H9 (cell line): Measurements from ENCODE around the gene TCF15. TPM values are rescaled to one million over a fixed set of nuclear protein-coding genes. Genes with fewer than 3 reads are reported as not detected.

Experiments used
- DNase-seq: peaks from one replicate; pipeline ENCODE4 v3.0.0-alpha.2; 2017
- H2AFZ ChIP-seq: one replicate; pipeline ENCODE4 v1.6.1; 2013; ENCODE audit warnings: mild to moderate bottlenecking, low read length, control low read depth, moderate library complexity
- H2AK5ac ChIP-seq: 2 replicates; pipeline ENCODE4 v1.6.1; 2013; ENCODE audit warnings: low read length, control low read depth, mixed read lengths; ENCODE audit not compliant: insufficient read length
- H2BK120ac ChIP-seq: one replicate; pipeline ENCODE4 v1.6.1; 2013; ENCODE audit warnings: low read depth, mild to moderate bottlenecking, low read length, control low read depth, inconsistent platforms; ENCODE audit not compliant: poor library complexity, severe bottlenecking
- H2BK12ac ChIP-seq: 2 replicates; pipeline ENCODE4 v1.6.1; 2013; ENCODE audit warnings: low read length, control low read depth, mixed read lengths, low read depth; ENCODE audit not compliant: insufficient read length
- H2BK15ac ChIP-seq: 2 replicates; pipeline ENCODE4 v1.6.1; 2013; ENCODE audit warnings: low read depth, low read length, control low read depth
- H2BK20ac ChIP-seq: one replicate; pipeline ENCODE4 v1.6.1; 2013; ENCODE audit warnings: low read depth, mild to moderate bottlenecking, low read length, control low read depth, inconsistent platforms; ENCODE audit not compliant: poor library complexity, severe bottlenecking
- H2BK5ac ChIP-seq: 2 replicates; pipeline ENCODE4 v1.6.1; 2013; ENCODE audit warnings: low read length, control low read depth, mixed read lengths; ENCODE audit not compliant: insufficient read length
- H3K14ac ChIP-seq: 2 replicates; pipeline ENCODE4 v1.6.1; 2013; ENCODE audit warnings: low read length, control low read depth; ENCODE audit not compliant: insufficient read depth
- H3K18ac ChIP-seq: 2 replicates; pipeline ENCODE4 v1.6.1; 2013; ENCODE audit warnings: low read depth, mild to moderate bottlenecking, mixed read lengths, low read length, control low read depth; ENCODE audit not compliant: insufficient read length
- H3K23ac ChIP-seq: 2 replicates; pipeline ENCODE4 v1.6.1; 2013; ENCODE audit warnings: low read length, control low read depth, mixed read lengths, low read depth; ENCODE audit not compliant: insufficient read length
- H3K23me2 ChIP-seq: 2 replicates; pipeline ENCODE4 v1.6.1; 2013; ENCODE audit warnings: low read depth, mild to moderate bottlenecking, mixed read lengths, low read length, control low read depth; ENCODE audit not compliant: insufficient read length, poor library complexity, severe bottlenecking
- H3K27ac ChIP-seq: 2 replicates; pipeline ENCODE4 v1.5.1; 2013; ENCODE audit warnings: low read length, control low read depth, mixed read lengths, low read depth; ENCODE audit not compliant: insufficient read length
- H3K27me3 ChIP-seq: 2 replicates; pipeline ENCODE4 v1.6.1; 2013; ENCODE audit warnings: low read length, control low read depth, inconsistent platforms; ENCODE audit not compliant: insufficient read depth
- H3K4ac ChIP-seq: 2 replicates; pipeline ENCODE4 v1.6.1; 2013; ENCODE audit warnings: low read depth, mild to moderate bottlenecking, control low read depth, inconsistent platforms, low read length, moderate library complexity
- H3K4me1 ChIP-seq: 2 replicates; pipeline ENCODE4 v1.6.1; 2013; ENCODE audit warnings: low read length, control low read depth, inconsistent platforms; ENCODE audit not compliant: insufficient read depth
- H3K4me2 ChIP-seq: 2 replicates; pipeline ENCODE4 v1.6.1; 2013; ENCODE audit warnings: low read length, control low read depth, mixed read lengths; ENCODE audit not compliant: insufficient read length, insufficient read depth
- H3K56ac ChIP-seq: 2 replicates; pipeline ENCODE4 v1.6.1; 2013; ENCODE audit warnings: low read depth, mild to moderate bottlenecking, mixed read lengths, low read length, control low read depth; ENCODE audit not compliant: insufficient read length
- H3K79me1 ChIP-seq: 2 replicates; pipeline ENCODE4 v1.6.1; 2013; ENCODE audit warnings: low read depth, mild to moderate bottlenecking, moderate library complexity, low read length, control low read depth, inconsistent platforms; ENCODE audit not compliant: insufficient read depth, poor library complexity, severe bottlenecking
- H3K79me2 ChIP-seq: 2 replicates; pipeline ENCODE4 v1.6.1; 2013; ENCODE audit warnings: low read length, control low read depth, inconsistent platforms; ENCODE audit not compliant: insufficient read depth
- H3K9ac ChIP-seq: 2 replicates; pipeline ENCODE4 v1.6.1; 2013; ENCODE audit warnings: low read length, control low read depth, mixed read lengths; ENCODE audit not compliant: insufficient read length; ENCODE audit errors: extremely low read depth
- H3K9me3 ChIP-seq: one replicate; pipeline ENCODE4 v1.6.1; 2013; ENCODE audit warnings: low read depth, low read length, inconsistent platforms; ENCODE audit not compliant: control insufficient read depth
- H3T11ph ChIP-seq: one replicate; pipeline ENCODE4 v1.6.1; 2013; ENCODE audit warnings: mild to moderate bottlenecking, low read length, control low read depth, inconsistent platforms
- H4K20me1 ChIP-seq: one replicate; pipeline ENCODE4 v1.6.1; 2013; ENCODE audit not compliant: control insufficient read depth, insufficient read length, insufficient read depth
- H4K5ac ChIP-seq: 2 replicates; pipeline ENCODE4 v1.6.1; 2013; ENCODE audit warnings: low read depth, mild to moderate bottlenecking, mixed read lengths, low read length, control low read depth; ENCODE audit not compliant: insufficient read length
- H4K8ac ChIP-seq: replicated peaks from 2 replicates; pipeline ENCODE4 v1.6.1; 2013; ENCODE audit warnings: low read length, control low read depth, mixed read lengths, low read depth; ENCODE audit not compliant: insufficient read length
- H4K91ac ChIP-seq: 2 replicates; pipeline ENCODE4 v1.6.1; 2013; ENCODE audit warnings: low read depth, mild to moderate bottlenecking, moderate library complexity, mixed read lengths, low read length, control low read depth; ENCODE audit not compliant: insufficient read length
- H3K27ac Mint-ChIP-seq, 3 experiments: 2 replicates in 2 of 3; 3 replicates in 1 of 3; pipeline ENCODE4 v1.8.0; 2020 to 2021; ENCODE audit warnings: mixed read lengths in 3 of 3, mild to moderate bottlenecking in 1 of 3, moderate library complexity in 1 of 3
- H3K27me3 Mint-ChIP-seq: 2 replicates; pipeline ENCODE4 v1.8.0; 2021; ENCODE audit warnings: low read depth, mild to moderate bottlenecking, moderate library complexity, mixed read lengths
- H3K36me3 Mint-ChIP-seq, 3 experiments: 2 replicates in 2 of 3; 3 replicates in 1 of 3; pipeline ENCODE4 v1.8.0; 2020 to 2021; ENCODE audit warnings: low read depth in 3 of 3, mixed read lengths in 3 of 3; ENCODE audit not compliant: insufficient read depth in 1 of 3
- H3K4me1 Mint-ChIP-seq, 2 experiments: 2 replicates each; pipeline ENCODE4 v1.8.0; 2020; ENCODE audit warnings: mixed read lengths in 2 of 2
- H3K4me3 Mint-ChIP-seq, 2 experiments: 2 replicates in 1 of 2; 3 replicates in 1 of 2; pipeline ENCODE4 v1.8.0; 2020 to 2021; ENCODE audit warnings: mild to moderate bottlenecking in 2 of 2, mixed read lengths in 2 of 2, moderate library complexity in 1 of 2
- H3K9me3 Mint-ChIP-seq, 2 experiments: 2 replicates in 1 of 2; 3 replicates in 1 of 2; pipeline ENCODE4 v1.8.0; 2020; ENCODE audit warnings: mild to moderate bottlenecking in 2 of 2, mixed read lengths in 2 of 2, moderate library complexity in 1 of 2
- WGBS: extraction: QIAGEN DNeasy Blood & Tissue Kit; methylation state at CpG from one replicate; pipeline ENCODE4 v1.1.7; 2013; ENCODE audit warnings: missing lambda C conversion rate, low lambda C conversion rate, mixed read lengths; ENCODE audit not compliant: insufficient read length; ENCODE audit errors: extremely low coverage; 5-methylcytosine and 5-hydroxymethylcytosine counted together
- total RNA-seq: library from RNA; stranded (reverse); gene quantifications from 2 replicates; pipeline ENCODE4 v1.2.1, GENCODE V29; 2021
- TF ChIP-seq, protein P1 (sequence below): fragments of 200-600 bp; sonication (generic); conservative IDR thresholded peaks from 3 replicates; pipeline ENCODE4 v1.8.0; 2021; ENCODE audit warnings: antibody characterized with exemption, mild to moderate bottlenecking

TCF15 gene
- total RNA-seq, 1 experiment from 2014 or later, result 2.0 TPM

DNA sequence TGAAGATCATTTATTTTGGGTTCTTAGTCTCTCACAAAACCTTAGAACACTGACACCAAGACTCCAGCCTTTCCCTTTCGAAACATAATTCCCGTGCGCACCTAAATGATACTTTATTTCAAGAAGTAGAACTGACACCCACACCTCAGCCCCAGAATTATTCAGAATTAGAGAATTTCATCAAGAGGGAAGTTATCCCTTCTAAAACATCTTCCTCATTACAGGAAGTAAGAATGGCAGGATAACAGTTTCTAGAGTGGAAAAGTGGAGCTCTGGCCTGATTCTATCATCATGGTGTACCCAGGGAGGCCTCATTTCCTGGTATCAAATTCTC is 44.3 kb upstream of the TCF15 start:
- Histone ChIP-seq H3K23me2 (peaks cover 4% of the 10 kb centered on the region), H3K4me2 (no peak overlapping the region), H2AK5ac (no peak overlapping the region), H3K27ac (no peak overlapping the region), H4K8ac (no peak overlapping the region), H3K14ac (no peak overlapping the region), H3K27me3 (no peaks in the 10 kb centered on the region), H3K18ac (no peak overlapping the region), H3K9me3 (no peaks in the 10 kb centered on the region), H3K4ac (no peak overlapping the region), H3K79me2 (no peaks in the 10 kb centered on the region; the same call in 1 of the 2 replicates), H3K23ac (no peak overlapping the region), H2BK5ac (no peak overlapping the region), H3K9ac (no peak overlapping the region), H2BK12ac (no peak overlapping the region), H4K91ac (no peak overlapping the region), H2BK20ac (no peak overlapping the region), H3K56ac (no peak overlapping the region), H4K5ac (no peak overlapping the region), H2AFZ (no peak overlapping the region), H2BK15ac (no peak overlapping the region), H3K79me1 (no peaks in the 10 kb centered on the region), H2BK120ac (no peak overlapping the region), H3T11ph (no peak overlapping the region), H4K20me1 (no peaks in the 10 kb centered on the region), H3K4me1 (peaks cover 22% of the 10 kb centered on the region; the same call in 1 of the 2 replicates)
- peaks cover 9% of the 10 kb centered on the region; the same call in 1 of the 2 replicates for H3K27me3 Mint-ChIP-seq
- H3K36me3 Mint-ChIP-seq, result peaks cover 8 to 16% (median 15%) of the 10 kb centered on the region in 3 experiments; a peak in 6 of 7 replicates
- no peaks in the 10 kb centered on the region for H3K9me3 Mint-ChIP-seq
- no peak for DNase-seq
- H3K27ac Mint-ChIP-seq, result peak overlapping the region in 1 of 3 experiments; percentile 17; a peak in 2 of 7 replicates
- peaks cover 60 to 61% of the 10 kb centered on the region in 2 experiments for H3K4me1 Mint-ChIP-seq
- WGBS, result no CpG with 5 or more reads among the region's 3 CpGs
- TF ChIP-seq, protein P1, sequence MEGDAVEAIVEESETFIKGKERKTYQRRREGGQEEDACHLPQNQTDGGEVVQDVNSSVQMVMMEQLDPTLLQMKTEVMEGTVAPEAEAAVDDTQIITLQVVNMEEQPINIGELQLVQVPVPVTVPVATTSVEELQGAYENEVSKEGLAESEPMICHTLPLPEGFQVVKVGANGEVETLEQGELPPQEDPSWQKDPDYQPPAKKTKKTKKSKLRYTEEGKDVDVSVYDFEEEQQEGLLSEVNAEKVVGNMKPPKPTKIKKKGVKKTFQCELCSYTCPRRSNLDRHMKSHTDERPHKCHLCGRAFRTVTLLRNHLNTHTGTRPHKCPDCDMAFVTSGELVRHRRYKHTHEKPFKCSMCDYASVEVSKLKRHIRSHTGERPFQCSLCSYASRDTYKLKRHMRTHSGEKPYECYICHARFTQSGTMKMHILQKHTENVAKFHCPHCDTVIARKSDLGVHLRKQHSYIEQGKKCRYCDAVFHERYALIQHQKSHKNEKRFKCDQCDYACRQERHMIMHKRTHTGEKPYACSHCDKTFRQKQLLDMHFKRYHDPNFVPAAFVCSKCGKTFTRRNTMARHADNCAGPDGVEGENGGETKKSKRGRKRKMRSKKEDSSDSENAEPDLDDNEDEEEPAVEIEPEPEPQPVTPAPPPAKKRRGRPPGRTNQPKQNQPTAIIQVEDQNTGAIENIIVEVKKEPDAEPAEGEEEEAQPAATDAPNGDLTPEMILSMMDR, result no peak
- peak overlapping the region in 1 of 2 experiments; percentile 83; a peak in 2 of 5 replicates for H3K4me3 Mint-ChIP-seq
